Stomach (tissue), 4 donors: ENCODE results near the gene ELF2.

ENCODE experiments used
- CTCF ChIP-seq, 7 experiments: fragments of 450-650 bp in 4 of 7; fragments of 200-600 bp in 3 of 7; sonication (generic) in 3 of 7; IDR thresholded peaks; one replicate each; pipeline ENCODE4 v1.5.1; 2016 to 2019; ENCODE audit warnings: antibody characterized with exemption in 7 of 7, control low read depth in 2 of 7, mild to moderate bottlenecking in 1 of 7
- EP300 ChIP-seq: sonication (generic); formaldehyde crosslinking; IDR thresholded peaks from one replicate; pipeline ENCODE4 v1.6.1; 2017; ENCODE audit warnings: antibody characterized with exemption
- POLR2A ChIP-seq, 4 donors: fragments of 450-650 bp; IDR thresholded peaks; one replicate each; pipeline ENCODE4 v1.6.1; 2016; ENCODE audit warnings: antibody characterized with exemption in 4 of 4, control low read depth in 2 of 4, mild to moderate bottlenecking in 1 of 4, moderate library complexity in 1 of 4
- POLR2AphosphoS5 ChIP-seq, 3 donors: sonication (generic); formaldehyde crosslinking; IDR thresholded peaks; one replicate each; pipeline ENCODE4 v1.6.1; 2016; ENCODE audit warnings: antibody characterized with exemption in 3 of 3

- no peak for TF ChIP-seq CTCF (IDR thresholded peaks at IDR 0.05)
- no peak for TF ChIP-seq POLR2AphosphoS5 (IDR thresholded peaks at IDR 0.05)
- TF ChIP-seq POLR2A (IDR thresholded peaks at IDR 0.05): no peak
- TF ChIP-seq EP300: no peak
Observed at GRCh38 chr4:139015948-139016471, 161.0 kb downstream of the ELF2 start.
